GM12891 (cell line): ENCODE data around the gene SLC66A2.

ENCODE experiments used
- POLR2A ChIP-seq: IDR thresholded peaks from 2 replicates; pipeline ENCODE4 v1.6.1; 2011; ENCODE audit warnings: low read depth, low read length, control low read depth
- POLR2AphosphoS5 ChIP-seq: IDR thresholded peaks from 2 replicates; pipeline ENCODE4 v1.6.1; 2011; ENCODE audit warnings: low read depth, low read length, control low read depth
- POU2F2 ChIP-seq: IDR thresholded peaks from 2 replicates; pipeline ENCODE4 v1.6.1; 2011; ENCODE audit warnings: low read depth, mild to moderate bottlenecking, control low read depth, low read length, moderate library complexity
- SPI1 ChIP-seq: IDR thresholded peaks from 2 replicates; pipeline ENCODE4 v1.6.1; 2011; ENCODE audit warnings: low read depth, low read length, control low read depth
- TAF1 ChIP-seq: IDR thresholded peaks from 2 replicates; pipeline ENCODE4 v1.6.1; 2011; ENCODE audit warnings: low read depth, low read length, control low read depth

DNA sequence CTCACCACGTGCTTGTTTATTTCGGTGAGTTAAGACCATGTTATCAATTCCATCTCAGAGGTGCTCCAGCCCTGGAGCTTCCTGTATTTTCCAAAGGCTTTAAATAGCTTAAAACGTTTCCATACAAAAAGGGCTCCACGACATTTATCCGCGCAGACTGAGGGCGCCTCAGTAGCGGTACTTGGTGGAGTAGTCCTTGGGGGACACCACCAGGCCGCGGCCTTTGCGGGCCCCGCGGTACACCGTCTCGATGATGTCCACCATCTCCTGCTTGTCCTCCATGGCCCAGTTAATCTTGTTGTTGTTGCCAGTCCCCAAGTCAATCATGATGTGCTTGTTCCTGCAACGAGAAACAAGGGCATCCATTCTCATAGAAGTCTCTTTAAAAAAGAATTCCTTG lies 22.1 kb upstream of the SLC66A2 start:
- TF ChIP-seq POLR2AphosphoS5 (no peak), POLR2A (no peak), TAF1 (no peak), SPI1 (no peak), POU2F2 (no peak)
